GM18499 (cell line): ENCODE data around the gene RDH5.
"Not testable (repeated sequence)": the region's sequence is repeated elsewhere in the genome, so short reads cannot be mapped to it uniquely, and the experiment has no call there.

Experiments used
- ATAC-seq: cut with Tn5 transposase; IDR thresholded peaks from one replicate; pipeline ENCODE4 v1.9.1; 2021; ENCODE audit warnings: moderate number of reproducible peaks; ENCODE audit not compliant: insufficient read depth, unreplicated experiment

The RDH5 gene

GRCh38 chr12:55743406-55744339 lies 23.5 kb downstream of the RDH5 start:
- ATAC-seq, result peak; percentile 39

GRCh38 chr12:55744340-55745030 lies 24.3 kb downstream of the RDH5 start:
- no peak for ATAC-seq

GRCh38 chr12:55745361-55746173 lies 25.4 kb downstream of the RDH5 start:
- ATAC-seq, result no peak

- no peak for ATAC-seq
Observed at GRCh38 chr12:55746174-55746912, 26.1 kb downstream of the RDH5 start.

GRCh38 chr12:55746913-55747231 lies 26.7 kb downstream of the RDH5 start:
- no peak for ATAC-seq

- ATAC-seq, result no peak
Observed at GRCh38 chr12:55748230-55748993, 28.2 kb downstream of the RDH5 start.

GRCh38 chr12:55755246-55755645 lies 35.1 kb downstream of the RDH5 start:
- ATAC-seq, result no peak

- ATAC-seq, result no peak
Observed at GRCh38 chr12:55757701-55758100, 37.5 kb downstream of the RDH5 start.

GRCh38 chr12:55758575-55758974 lies 38.4 kb downstream of the RDH5 start:
- ATAC-seq, result not testable (repeated sequence)

GRCh38 chr12:55760663-55761062 lies 40.5 kb downstream of the RDH5 start:
- ATAC-seq, result no peak

GRCh38 chr12:55762646-55763045 lies 42.5 kb downstream of the RDH5 start:
- no peak for ATAC-seq

- no peak for ATAC-seq
Observed at GRCh38 chr12:55765736-55766290, 45.6 kb downstream of the RDH5 start.

GRCh38 chr12:55767156-55767555 lies 47.0 kb downstream of the RDH5 start:
- ATAC-seq, result no peak

- ATAC-seq, result no peak
Observed at GRCh38 chr12:55771736-55772135, 51.5 kb downstream of the RDH5 start.
